Stimulated activated naive CD4-positive, alpha-beta T cell (primary cell): ENCODE measurements around the gene ATG16L2.
"Not testable (repeated sequence)": the region's sequence is repeated elsewhere in the genome, so short reads cannot be mapped to it uniquely, and the experiment has no call there.

Experiments
- DNase-seq, 6 experiments: peaks; one replicate each; lab custom pipeline; 2025; lab: John Stamatoyannopoulos, UW

The ATG16L2 gene

DNA sequence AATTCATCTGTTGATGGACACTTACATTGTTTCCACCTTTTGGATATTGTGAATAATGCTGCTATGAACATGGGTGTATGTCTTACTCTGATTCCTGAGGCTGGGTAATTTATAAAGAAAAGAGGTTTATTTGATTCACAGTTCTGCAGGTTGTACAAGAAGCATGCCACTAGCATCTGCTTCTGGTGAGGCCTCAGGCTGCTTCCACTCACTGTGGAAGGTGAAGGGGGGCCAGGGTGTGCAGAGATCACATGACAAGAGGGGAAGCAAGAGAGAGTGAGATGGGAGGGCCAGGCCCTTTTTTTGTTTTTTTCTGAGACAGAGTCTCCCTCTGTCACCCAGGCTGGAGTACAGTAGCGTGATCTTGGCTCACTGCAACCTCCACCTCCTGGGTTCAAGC is 7.8 kb upstream of the ATG16L2 start:
- DNase-seq: not testable (repeated sequence)

DNA sequence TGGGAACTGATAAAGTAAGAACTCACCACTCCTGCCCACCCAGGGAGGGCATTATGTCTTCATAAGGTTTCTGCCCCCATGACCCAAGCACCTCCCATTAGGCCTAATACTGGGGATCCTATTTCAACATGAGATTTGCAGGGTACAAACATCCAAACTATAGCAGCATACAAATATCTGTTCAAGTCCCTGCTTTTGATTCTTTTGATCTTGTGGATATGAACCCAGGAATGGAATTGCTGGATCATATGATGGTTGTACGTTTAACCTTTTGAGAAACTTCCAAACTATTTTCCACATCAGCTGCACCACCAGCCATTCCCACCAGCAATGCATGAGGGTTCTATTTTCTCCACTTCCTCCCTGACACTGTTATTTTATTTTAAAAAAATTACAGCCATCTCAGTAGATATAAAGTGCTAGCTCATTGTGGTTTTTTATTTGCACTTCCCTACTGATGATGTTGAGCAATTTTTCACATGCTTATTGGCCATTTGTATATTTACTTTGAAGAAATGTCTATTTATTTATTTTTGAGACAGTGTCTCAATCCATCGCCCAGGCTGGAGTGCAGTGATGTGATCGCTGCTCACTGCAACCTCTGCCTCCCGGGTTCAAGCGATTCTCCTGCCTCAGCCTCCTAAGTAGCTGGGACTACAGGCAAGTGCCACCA is 7.1 kb upstream of the ATG16L2 start:
- DNase-seq: no peak

DNA sequence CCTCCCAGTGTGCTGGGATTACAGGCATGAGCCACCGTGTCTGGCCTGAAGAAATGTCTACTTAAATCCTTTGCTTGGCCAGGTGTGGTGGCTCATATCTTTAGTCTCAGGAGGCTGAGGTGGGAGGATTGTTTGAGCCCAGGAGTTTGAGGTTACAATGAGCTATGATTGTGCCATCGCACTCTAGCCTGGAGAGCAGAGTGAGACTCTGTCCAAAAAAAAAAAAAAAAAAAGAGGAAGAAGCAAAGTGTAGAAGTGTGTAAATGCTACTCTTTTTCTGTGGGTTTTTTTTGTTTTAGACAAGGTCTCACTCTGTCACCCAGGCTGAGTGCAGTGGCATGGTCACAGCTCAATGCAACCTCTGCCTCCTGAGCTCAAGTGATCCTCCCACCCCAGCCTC is 6.4 kb upstream of the ATG16L2 start:
- DNase-seq: no peak

DNA sequence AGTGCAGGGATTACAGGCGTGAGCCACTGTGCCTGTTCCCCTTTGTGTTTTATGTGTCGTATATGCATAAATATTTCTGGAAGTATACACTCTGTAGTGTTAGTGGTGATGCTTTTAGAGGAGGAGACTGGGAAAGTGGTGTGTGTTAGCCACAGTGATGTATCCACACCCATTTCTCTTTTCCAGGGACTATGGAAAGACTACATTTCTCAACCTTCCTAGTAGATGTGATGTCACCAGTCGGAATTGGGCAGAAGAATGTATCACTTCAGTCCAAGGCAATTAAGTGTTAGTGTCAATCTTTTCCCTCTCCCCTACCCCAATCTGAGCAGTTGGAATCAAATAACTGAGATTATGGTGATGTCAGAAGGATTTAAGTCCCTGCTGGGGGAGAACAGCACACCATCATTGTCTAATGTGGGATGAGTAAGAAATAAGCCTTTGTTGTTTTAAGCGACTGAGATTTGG is 5.8 kb upstream of the ATG16L2 start:
- no peak for DNase-seq

DNA sequence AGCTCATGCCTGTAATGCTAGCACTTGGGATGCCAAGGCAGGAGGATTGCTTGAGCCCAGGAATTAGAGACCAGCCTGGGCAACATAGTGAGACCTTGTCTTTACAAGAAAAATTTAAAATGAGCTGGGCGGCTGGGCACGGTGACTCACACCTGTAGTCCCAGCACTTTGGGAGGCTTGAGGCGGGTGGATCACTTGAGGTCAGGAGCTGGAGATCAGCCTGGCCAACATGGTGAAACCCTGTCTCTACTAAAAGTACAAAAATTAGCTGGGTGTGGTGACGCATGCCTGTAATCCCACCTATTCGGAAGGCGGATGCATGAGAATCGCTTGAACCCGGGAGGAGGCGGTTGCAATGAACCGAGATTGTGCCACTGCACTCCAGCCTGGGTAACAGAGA is 2.5 kb upstream of the ATG16L2 start:
- not testable (repeated sequence) for DNase-seq

DNA sequence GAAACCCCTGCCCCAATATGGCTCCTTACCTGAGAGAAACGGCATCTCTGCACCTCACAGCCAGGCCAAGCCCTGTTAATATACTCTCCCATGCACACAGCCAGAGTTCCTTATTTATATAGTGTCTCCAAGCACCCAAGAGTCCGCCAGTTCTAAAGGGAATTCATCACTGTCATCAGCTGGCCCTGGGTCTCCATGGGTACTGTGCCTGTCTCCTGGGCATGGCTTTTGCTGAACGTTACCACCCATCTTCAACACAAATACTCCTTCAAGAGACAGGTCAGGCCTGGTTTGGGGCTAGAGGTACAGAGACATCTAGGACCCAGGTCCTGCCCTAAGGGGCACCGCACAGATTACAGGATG is 1.6 kb upstream of the ATG16L2 start:
- no peak for DNase-seq

DNA sequence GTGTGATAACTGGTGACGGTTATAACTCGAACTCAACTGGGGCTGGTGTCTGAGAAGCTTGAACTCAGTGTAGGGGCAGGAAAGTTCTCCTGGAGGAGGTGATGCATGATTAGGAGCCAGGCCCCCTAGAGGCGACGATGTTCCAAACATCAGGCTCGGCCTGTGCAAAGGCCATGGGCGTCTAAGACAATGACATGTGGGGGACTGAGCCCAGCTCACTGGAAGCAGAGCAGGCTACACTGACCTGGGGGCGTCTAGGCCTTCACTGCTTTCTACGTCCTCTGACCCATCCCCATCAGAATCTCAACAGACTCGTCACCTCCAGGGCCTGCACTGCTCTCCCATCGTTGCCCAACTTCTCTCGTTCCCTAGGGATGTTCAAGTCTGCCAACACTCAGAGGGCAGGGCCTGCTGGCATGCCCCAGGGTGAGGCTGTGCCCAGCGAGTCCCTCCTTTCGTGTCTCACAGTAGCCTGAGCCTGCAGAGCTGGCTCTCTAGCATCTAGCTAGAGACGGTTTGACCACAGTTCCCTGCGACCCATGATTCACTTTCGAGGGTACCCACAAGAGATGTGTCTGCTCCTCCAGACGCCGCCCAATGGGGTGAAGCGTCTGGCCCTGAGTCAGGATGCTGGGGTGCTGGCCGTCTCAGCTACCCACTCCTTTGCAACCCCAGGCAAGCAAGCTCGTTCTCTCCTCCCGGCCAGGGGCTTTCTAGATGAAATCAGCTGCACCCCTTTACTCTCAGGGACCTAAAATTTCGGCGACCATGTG is 1.1 kb upstream of the ATG16L2 start:
- DNase-seq: peak; percentile 7 to 53 (median 26)

DNA sequence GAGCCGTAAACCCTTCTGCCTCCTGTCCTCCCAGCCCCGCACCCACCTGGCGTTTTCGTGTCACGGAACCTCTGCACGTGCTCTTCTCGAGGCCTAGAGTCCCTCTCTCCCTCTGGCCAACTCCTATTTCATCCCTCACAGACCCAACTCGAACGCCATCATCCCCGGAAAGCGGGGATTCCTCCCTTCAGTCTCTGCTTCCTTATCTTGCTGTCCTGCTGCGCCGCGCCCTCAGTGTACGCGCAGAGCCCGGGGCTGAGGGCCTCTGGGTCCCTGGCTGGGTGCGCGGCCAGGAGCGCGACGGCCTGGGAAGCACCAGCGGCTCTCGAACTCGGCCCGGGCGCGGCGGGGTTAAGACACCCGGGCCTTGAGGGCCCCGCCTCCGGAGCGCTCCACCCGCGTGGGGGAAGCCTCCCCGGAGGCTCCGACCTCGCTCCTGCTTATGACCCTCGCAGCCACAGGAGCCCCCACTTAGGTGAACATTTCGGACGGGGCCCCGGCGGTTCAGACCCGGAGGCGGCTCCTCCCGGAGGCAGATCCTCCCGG is 398 bp upstream of the ATG16L2 start:
- peak in 5 of 6 experiments; percentile 72 to 94 (median 92) for DNase-seq

DNA sequence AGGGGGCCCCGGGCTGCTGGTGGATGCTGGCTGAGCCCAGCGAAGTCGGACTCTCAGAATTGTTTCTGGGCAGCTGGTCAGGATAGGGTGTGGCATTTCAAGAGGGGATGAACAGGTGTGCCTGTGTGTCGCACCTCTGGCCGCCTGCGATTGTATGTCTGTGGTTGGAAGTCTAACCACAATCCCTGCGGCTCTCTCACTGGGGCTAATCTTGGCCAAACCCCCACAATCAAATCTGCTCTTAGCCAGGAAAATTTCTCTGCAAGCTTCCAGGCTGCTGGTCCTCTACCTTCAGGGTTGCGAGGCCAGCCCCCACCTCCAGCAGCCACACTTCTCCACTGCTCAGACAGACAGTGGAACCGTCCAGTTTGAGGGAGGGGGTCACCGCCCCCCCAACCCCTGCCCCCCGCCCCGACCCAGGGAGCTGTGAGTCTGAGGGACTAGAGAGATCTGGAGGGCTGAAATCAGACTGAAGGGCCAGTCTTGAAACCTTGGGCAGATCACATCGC is 953 bp downstream of the ATG16L2 start:
- DNase-seq: no peak

DNA sequence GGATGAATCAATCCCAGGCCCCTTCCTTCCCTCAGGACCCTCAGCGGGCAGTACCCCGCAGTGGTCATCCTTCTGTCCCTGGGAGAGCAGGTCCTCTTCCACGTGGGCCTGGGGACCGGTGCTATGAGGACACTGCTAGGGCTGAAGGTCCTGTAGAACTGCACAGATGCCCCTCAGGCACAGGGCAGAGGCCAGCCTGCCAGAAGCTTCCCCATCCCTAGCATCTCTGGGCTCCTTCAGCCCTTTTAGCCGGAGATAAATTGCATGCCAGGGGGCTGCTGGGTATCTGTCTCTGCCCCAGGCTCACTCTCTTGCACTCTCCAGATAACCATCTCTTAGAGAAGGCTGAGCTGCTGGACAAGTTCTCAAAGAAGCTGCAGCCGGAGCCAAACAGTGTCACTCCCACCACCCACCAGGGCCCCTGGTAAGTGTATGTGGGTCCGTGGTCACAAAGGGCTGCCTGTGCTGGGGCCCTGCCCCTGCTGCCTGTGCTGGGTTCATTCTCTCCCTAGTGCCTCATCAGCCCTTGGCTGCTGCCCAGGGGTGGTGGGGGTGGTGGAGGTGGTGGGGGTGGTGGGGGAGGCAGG is 2.3 kb downstream of the ATG16L2 start:
- DNase-seq: no peak

DNA sequence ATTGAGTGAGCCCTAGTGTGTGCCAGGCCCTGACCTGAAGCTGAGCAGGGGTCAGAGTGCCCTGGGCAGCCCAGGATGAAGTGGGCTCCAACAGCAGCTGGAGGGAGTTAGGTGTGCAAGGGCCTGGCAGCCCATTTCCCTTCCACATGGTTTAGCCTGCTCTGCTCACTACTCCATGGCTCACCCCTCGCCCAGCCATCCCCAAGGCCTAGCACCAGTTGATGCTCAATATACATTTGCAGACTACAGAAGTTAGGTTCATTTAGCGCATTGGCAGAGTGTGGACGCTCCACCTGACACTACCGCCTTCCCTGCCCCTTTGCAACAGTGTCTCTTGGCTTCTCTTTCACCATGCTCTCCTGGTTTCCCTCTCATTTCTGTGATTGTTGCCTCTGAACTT is 3.8 kb downstream of the ATG16L2 start:
- no peak for DNase-seq

DNA sequence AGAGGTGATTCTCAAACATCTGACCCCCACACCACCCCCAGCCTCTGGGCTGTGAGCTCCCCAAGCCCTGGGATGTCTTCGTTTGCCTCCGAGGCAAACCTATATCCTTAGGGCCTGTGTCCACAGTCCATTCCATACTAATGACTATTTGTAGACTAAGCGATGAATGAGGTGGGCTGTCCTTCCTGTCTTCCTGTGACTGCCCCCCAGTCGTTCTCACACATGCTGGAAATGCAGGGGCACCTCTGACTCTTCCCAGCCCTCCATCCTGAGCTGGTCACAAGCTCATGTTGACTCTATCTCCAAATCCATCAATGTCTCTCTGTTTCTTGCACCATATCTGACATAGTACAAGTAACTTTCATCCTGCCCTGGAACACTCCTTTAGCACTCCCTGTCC is 4.8 kb downstream of the ATG16L2 start:
- DNase-seq: no peak

DNA sequence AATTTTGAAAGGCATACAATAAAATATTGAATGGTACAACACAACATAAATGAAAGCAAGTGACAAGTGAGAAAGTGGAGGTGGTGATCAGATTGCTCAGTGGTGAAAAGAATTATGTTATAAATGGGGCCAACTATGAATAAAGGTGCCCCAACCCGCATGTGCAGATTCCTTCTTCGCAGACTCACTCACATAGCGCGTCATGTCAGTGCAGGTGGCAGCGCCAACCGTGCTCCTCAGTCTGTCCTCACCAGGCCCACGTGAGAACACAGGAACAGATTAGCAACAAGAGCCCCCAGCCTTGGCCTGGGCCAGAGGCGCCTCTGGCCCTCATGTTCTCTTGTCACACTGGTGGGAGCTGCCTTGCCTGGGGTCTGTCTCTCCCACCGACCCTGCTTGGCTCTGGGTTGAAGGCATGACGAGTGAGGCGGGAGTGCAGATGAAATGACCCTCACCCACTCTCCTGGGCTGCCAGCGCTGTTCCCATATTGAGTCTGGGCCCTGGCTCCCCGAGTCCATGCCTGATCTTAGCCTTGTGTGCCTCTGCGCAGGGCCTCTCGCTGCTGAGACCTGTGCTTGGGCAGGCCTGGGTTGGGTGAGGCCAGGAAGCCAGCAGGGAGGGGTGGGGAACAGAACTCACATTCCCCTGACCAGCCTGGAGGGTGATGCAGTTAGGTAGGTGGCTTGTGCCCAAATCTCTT is 6.4 kb downstream of the ATG16L2 start:
- DNase-seq: no peak

DNA sequence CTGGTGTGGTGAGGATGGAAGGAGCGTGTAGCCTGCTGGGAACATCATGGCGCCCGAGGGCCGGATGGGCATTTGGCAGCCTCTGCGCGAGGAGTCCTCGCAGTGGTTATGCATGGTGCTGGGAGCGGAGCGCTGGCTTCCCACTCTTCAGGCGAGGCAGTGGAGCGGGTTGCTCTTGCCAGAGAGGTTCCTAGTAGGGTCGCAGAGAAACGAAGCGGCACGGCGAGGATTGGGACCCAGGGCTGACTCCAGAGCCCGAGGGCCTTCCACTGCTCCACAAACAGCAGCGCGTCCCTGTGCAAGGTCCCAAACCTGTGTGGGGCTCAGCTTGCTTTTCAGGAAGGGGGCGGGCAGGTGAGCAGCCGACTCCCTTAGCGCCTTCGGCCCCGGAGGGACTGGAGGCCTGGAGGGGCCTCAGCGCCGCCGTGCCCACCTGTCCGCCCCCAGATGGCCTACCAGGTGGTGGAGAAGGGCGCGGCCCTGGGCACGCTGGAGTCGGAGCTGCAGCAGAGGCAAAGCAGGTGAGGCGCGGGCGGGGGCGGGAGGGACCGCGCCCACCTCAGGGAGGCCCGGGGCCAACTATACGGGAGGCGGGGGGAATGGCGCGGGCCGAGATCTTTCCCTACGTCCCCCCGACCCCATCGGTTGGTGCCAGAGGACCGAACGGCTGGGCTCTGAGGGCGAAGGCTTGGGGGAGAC is 7.2 kb downstream of the ATG16L2 start:
- DNase-seq: no peak

DNA sequence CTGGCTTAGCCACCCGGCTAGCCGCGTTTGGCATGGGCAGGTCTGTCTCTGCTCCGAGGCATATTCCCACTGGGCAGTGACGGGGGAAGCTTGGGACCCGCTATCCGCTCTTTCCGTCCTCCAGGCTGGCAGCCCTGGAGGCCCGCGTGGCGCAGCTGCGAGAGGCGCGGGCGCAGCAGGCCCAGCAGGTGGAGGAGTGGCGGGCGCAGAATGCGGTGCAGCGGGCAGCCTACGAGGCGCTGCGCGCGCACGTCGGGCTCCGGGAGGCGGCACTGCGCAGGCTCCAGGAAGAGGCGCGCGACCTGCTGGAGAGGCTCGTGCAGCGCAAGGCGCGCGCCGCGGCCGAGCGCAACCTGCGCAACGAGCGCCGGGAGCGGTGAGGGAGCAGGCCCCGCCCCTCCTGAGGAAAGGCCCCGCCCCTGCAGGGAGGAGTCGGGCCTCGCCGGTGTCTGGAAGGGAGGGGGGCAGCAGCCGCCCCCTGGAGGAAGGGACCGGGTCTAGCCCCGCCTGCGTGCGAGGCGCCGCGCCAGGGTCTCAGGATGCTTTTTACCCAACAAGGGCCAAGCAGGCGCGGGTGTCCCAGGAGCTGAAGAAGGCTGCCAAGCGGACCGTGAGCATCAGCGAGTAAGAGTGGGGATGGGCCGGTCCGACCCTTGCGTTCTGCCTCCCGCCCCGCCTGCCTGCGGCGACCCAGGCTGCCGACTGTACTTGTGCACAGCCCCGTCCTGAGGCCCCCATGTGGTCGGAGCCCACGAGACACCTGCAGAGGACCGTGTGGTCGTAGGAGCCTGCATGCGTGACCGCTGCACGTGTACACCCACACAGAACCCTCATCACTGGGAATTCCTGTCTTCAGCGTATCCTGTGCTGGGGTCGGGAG is 7.9 kb downstream of the ATG16L2 start:
- DNase-seq: peak; percentile 73 to 90 (median 85)

DNA sequence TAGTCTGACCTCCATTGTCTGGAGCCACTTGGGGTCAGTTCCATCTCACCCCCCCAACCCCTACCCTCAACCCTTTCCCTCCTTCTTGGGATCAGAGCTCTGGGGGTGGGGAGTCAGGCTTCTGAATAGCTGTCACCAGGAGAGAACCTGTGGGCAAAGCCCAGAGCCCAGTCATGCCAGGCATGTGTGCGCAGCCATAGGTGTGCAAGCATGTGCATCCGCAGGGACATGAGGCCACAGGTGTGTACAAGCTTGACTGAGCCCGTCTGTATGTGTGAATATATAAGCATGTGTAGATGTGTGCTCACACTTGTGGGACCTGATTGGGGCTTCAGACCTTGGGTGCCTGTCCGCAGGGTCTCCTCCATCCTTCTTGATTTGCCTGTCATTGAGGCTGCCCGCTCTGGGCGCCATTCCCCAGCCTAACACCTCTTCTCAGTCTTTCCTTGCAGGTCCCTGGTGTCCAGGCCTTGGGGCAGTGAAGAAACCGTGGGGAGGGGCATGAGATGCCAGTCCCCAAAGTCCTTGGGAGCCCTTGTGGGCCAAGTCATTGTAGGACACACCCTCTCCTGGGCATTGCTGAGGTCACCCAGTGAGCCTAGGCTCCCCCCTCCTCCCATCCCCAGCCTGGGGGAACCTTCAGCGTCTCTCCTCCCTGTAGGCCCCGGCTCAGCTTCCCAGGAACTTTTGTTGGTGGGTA is 9.0 kb downstream of the ATG16L2 start:
- DNase-seq: no peak

DNA sequence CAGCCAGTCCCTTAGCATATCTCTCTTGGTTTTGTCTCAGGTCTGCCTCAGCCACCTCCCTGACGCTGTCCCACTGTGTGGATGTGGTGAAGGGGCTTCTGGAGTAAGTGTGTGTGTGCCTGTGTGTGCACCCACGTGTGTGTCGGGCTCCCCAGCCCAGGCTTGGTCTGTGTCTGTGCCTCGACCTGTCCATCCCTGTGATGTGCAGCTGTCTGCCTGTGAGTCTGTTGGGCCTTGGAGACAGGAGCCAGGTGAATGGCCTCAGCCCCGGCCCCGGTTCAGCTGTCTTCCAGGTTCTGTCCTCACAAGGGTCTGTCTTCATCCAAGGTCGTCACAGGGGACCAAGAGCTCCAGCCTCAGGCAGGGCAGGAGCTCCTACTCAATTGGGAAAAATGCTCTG is 9.8 kb downstream of the ATG16L2 start:
- DNase-seq: no peak

DNA sequence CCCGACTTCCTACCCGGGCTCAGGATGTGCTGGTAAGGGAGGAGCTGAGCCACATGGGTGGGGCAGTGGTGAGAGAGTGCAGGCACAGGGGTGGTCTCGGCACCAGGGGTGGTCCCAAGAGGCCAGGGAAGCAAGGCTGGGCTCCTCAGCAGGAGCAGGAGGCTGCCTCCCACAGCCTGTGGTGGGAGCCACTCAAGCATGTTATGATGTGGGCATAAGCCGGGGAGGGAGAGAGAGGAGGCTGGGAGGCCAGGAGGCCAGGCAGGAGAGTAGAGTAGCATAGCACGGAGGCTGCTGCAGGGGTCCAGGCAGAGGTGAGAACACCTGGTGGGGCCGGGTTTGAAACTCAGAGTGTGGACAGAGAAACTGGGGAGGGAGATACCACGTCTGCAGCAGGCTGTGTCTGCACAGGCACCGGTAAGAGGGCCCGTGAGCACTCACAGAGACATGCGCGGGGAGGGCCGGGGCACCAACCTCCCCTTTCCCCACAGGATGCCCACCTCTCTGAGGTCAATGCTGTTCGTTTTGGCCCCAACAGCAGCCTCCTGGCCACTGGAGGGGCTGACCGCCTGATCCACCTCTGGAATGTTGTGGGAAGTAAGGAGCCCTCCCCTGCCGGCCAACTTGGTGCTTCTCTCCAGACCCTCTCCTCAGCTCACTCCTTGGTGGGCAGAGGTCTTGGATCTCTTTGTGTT is 10.7 kb downstream of the ATG16L2 start:
- DNase-seq: no peak

DNA sequence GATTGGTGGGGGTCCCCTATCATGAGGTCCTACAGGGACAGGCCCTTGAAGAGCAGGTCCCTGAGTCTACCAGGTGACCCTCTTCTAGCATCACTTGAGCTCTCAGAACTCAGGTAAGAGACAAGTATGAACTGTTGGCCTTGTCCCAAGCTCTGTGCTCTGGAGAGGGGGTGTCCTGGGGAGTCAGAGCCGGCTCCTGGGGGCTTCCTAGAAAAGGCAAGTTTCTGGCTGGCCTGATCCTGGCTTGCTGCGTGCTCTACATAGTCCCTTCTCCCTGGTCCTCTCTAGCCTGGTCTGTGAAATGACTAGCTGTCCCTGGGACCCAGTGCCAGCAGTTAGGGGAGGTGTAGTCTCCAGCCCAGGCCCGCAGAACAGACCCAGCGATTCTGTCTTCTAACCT is 11.4 kb downstream of the ATG16L2 start:
- no peak for DNase-seq
